Mucosa of stomach (tissue), 1 donor: ENCODE results near the gene RHBDL3.
"Not testable (repeated sequence)": the region's sequence is repeated elsewhere in the genome, so short reads cannot be mapped to it uniquely, and the experiment has no call there.

Source experiments
- H3K27me3 ChIP-seq: one replicate; pipeline ENCODE4 v1.7.0; 2013; ENCODE audit warnings: mild to moderate bottlenecking, low read length; ENCODE audit not compliant: control insufficient read depth, insufficient read depth
- H3K36me3 ChIP-seq: one replicate; pipeline ENCODE4 v1.7.0; 2013; ENCODE audit warnings: low read length; ENCODE audit not compliant: control insufficient read depth, insufficient read depth
- H3K4me1 ChIP-seq: one replicate; pipeline ENCODE4 v1.7.0; 2013; ENCODE audit warnings: mild to moderate bottlenecking, low read length; ENCODE audit not compliant: control insufficient read depth, insufficient read depth
- H3K4me3 ChIP-seq: one replicate; pipeline ENCODE4 v1.7.0; 2013; ENCODE audit warnings: low read length
- H3K9ac ChIP-seq: one replicate; pipeline ENCODE4 v1.7.0; 2013; ENCODE audit warnings: mild to moderate bottlenecking, low read length, moderate library complexity
- H3K9me3 ChIP-seq: one replicate; pipeline ENCODE4 v1.7.0; 2013; ENCODE audit warnings: mild to moderate bottlenecking, low read length, moderate library complexity; ENCODE audit not compliant: control insufficient read depth
- donor health status: Pancreatic carcinoma.

Gene RHBDL3

GRCh38 chr17:32318071-32318470, 52.4 kb downstream of the RHBDL3 start:
- Histone ChIP-seq H3K9ac (no peak overlapping the region), H3K9me3 (no peaks in the 10 kb centered on the region), H3K27me3 (peaks cover 3% of the 10 kb centered on the region), H3K36me3 (no peaks in the 10 kb centered on the region), H3K4me3 (no peak overlapping the region), H3K4me1 (no peaks in the 10 kb centered on the region)

- peaks cover 3% of the 10 kb centered on the region for H3K27me3 ChIP-seq
- H3K4me3 ChIP-seq: no peak overlapping the region
- H3K4me1 ChIP-seq: peaks cover 4% of the 10 kb centered on the region
- no peak overlapping the region for H3K9ac ChIP-seq
- no peaks in the 10 kb centered on the region for H3K36me3 ChIP-seq
- H3K9me3 ChIP-seq: no peaks in the 10 kb centered on the region
Observed at GRCh38 chr17:32319548-32319905, 53.9 kb downstream of the RHBDL3 start.

- not testable (repeated sequence) for H3K9ac ChIP-seq, H3K27me3 ChIP-seq, H3K4me3 ChIP-seq, H3K9me3 ChIP-seq, H3K36me3 ChIP-seq, H3K4me1 ChIP-seq
Observed at GRCh38 chr17:32320080-32320479, 54.4 kb downstream of the RHBDL3 start.

GRCh38 chr17:32320847-32321246, 55.2 kb downstream of the RHBDL3 start:
- Histone ChIP-seq H3K27me3 (no peaks in the 10 kb centered on the region), H3K4me3 (no peak overlapping the region), H3K9ac (no peak overlapping the region), H3K9me3 (no peaks in the 10 kb centered on the region), H3K4me1 (peaks cover 4% of the 10 kb centered on the region), H3K36me3 (no peaks in the 10 kb centered on the region)

GRCh38 chr17:32323046-32323445, 57.4 kb downstream of the RHBDL3 start:
- Histone ChIP-seq H3K4me1 (peaks cover 4% of the 10 kb centered on the region), H3K27me3 (no peaks in the 10 kb centered on the region), H3K36me3 (no peaks in the 10 kb centered on the region)

GRCh38 chr17:32323811-32324491, 58.3 kb downstream of the RHBDL3 start:
- H3K4me3 ChIP-seq: peak overlapping the region; percentile 7
- no peaks in the 10 kb centered on the region for H3K9me3 ChIP-seq
- H3K36me3 ChIP-seq: no peaks in the 10 kb centered on the region
- peaks cover 4% of the 10 kb centered on the region for H3K4me1 ChIP-seq
- peak overlapping the region; percentile 54 for H3K9ac ChIP-seq
- H3K27me3 ChIP-seq: no peaks in the 10 kb centered on the region

More at GRCh38 chr17:32323046-32323445, 57.4 kb downstream of the RHBDL3 start:
- Histone ChIP-seq H3K9ac (no peak overlapping the region), H3K4me3 (no peak overlapping the region), H3K9me3 (no peaks in the 10 kb centered on the region)

GRCh38 chr17:32327911-32328310, 62.3 kb downstream of the RHBDL3 start:
- Histone ChIP-seq H3K4me3 (no peak overlapping the region), H3K36me3 (no peaks in the 10 kb centered on the region), H3K9me3 (no peaks in the 10 kb centered on the region), H3K27me3 (no peaks in the 10 kb centered on the region), H3K4me1 (peaks cover 4% of the 10 kb centered on the region), H3K9ac (no peak overlapping the region)

GRCh38 chr17:32330147-32330546, 64.5 kb downstream of the RHBDL3 start:
- Histone ChIP-seq H3K4me3 (no peak overlapping the region), H3K4me1 (no peaks in the 10 kb centered on the region), H3K27me3 (no peaks in the 10 kb centered on the region), H3K36me3 (no peaks in the 10 kb centered on the region), H3K9ac (no peak overlapping the region), H3K9me3 (no peaks in the 10 kb centered on the region)

GRCh38 chr17:32331243-32332040, 65.8 kb downstream of the RHBDL3 start:
- H3K27me3 ChIP-seq: no peaks in the 10 kb centered on the region
- no peaks in the 10 kb centered on the region for H3K36me3 ChIP-seq
- H3K4me1 ChIP-seq: no peaks in the 10 kb centered on the region
- no peak overlapping the region for H3K4me3 ChIP-seq
- no peak overlapping the region for H3K9ac ChIP-seq
- no peaks in the 10 kb centered on the region for H3K9me3 ChIP-seq

GRCh38 chr17:32333187-32333586, 67.6 kb downstream of the RHBDL3 start:
- Histone ChIP-seq H3K4me3 (no peak overlapping the region), H3K9me3 (no peaks in the 10 kb centered on the region), H3K36me3 (no peaks in the 10 kb centered on the region)

GRCh38 chr17:32335046-32335445, 69.4 kb downstream of the RHBDL3 start:
- Histone ChIP-seq H3K9me3 (no peaks in the 10 kb centered on the region), H3K27me3 (no peaks in the 10 kb centered on the region), H3K4me3 (no peak overlapping the region), H3K9ac (no peak overlapping the region), H3K36me3 (no peaks in the 10 kb centered on the region), H3K4me1 (no peaks in the 10 kb centered on the region)

More at GRCh38 chr17:32333187-32333586, 67.6 kb downstream of the RHBDL3 start:
- no peak overlapping the region for H3K9ac ChIP-seq
- no peaks in the 10 kb centered on the region for H3K4me1 ChIP-seq
- no peaks in the 10 kb centered on the region for H3K27me3 ChIP-seq

- Histone ChIP-seq H3K4me1 (no peaks in the 10 kb centered on the region), H3K36me3 (no peaks in the 10 kb centered on the region), H3K27me3 (no peaks in the 10 kb centered on the region), H3K9ac (no peak overlapping the region), H3K9me3 (no peaks in the 10 kb centered on the region), H3K4me3 (no peak overlapping the region)
Observed at GRCh38 chr17:32335687-32336086, 70.1 kb downstream of the RHBDL3 start.
